Measurements from ENCODE around the gene CCDC149. TPM values are rescaled to one million over a fixed set of nuclear protein-coding genes. Genes with fewer than 3 reads are reported as not detected.

CCDC149 gene
- total RNA-seq, 1 donor from 2014 or later = 10.2 TPM

DNA sequence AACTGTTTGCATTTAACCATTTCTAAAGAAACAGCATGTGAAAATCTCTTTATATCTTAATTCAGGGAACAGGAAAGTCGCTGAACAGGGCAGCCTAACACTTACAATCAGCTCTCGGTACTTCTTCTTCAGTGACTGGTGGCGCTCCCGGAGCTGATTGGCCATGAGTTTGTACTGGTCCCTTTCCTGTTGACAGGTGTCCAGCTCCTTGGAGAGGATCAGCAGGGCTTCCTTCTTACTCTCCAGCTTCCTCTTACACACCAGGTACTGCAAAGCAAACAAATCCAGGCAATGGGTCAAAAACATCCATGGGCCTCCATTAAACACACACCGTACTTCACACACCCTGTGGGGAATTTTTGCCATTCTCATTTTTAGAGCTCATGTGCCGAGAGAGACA is 36.4 kb downstream of the CCDC149 start:
- Histone ChIP-seq H3K79me2 (ENCODE audit: insufficient read depth, low read length) (no peaks in the 10 kb centered on the region), H3K4me1 (ENCODE audit: insufficient read depth, low read length) (no peaks in the 10 kb centered on the region), H3K27ac (ENCODE audit: low read depth, low read length) (no peak overlapping the region), H2AFZ (ENCODE audit: low read depth, low read length) (no peak overlapping the region), H3K9ac (ENCODE audit: low read length) (no peak overlapping the region), H3K27me3 (ENCODE audit: insufficient read depth, low read length) (no peaks in the 10 kb centered on the region), H3K4me2 (ENCODE audit: low read length) (no peak overlapping the region), H3K9me3 (ENCODE audit: insufficient read depth, low read depth, low read length) (no peaks in the 10 kb centered on the region), H4K20me1 (ENCODE audit: insufficient read depth, low read length) (peaks cover 7% of the 10 kb centered on the region), H3K36me3 (ENCODE audit: insufficient read depth, low read length) (peaks cover 4% of the 10 kb centered on the region), H3K4me3 (ENCODE audit: insufficient read depth, low read depth, low read length) (no peak overlapping the region)
- Mint-ChIP-seq H3K9me3 (ENCODE audit: unreplicated experiment) (no peaks in the 10 kb centered on the region), H3K4me1 (ENCODE audit: low read depth, unreplicated experiment) (peaks cover 1% of the 10 kb centered on the region), H3K36me3 (ENCODE audit: low read depth, unreplicated experiment) (peaks cover 19% of the 10 kb centered on the region), H3K27ac (ENCODE audit: unreplicated experiment) (no peak overlapping the region), H3K4me3 (ENCODE audit: unreplicated experiment) (no peak overlapping the region), H3K27me3 (ENCODE audit: low read depth, unreplicated experiment) (no peaks in the 10 kb centered on the region)
- TF ChIP-seq, protein P1, sequence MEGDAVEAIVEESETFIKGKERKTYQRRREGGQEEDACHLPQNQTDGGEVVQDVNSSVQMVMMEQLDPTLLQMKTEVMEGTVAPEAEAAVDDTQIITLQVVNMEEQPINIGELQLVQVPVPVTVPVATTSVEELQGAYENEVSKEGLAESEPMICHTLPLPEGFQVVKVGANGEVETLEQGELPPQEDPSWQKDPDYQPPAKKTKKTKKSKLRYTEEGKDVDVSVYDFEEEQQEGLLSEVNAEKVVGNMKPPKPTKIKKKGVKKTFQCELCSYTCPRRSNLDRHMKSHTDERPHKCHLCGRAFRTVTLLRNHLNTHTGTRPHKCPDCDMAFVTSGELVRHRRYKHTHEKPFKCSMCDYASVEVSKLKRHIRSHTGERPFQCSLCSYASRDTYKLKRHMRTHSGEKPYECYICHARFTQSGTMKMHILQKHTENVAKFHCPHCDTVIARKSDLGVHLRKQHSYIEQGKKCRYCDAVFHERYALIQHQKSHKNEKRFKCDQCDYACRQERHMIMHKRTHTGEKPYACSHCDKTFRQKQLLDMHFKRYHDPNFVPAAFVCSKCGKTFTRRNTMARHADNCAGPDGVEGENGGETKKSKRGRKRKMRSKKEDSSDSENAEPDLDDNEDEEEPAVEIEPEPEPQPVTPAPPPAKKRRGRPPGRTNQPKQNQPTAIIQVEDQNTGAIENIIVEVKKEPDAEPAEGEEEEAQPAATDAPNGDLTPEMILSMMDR (IDR thresholded peaks at IDR 0.05; ENCODE audit: insufficient read depth, low read depth, low read length) = no peak
- TF ChIP-seq EZH2 (IDR thresholded peaks at IDR 0.05; ENCODE audit: insufficient read depth, low read length) = no peak
- no peak for FAIRE-seq
- DNase-seq (ENCODE audit: low read depth) = no peak

DNA sequence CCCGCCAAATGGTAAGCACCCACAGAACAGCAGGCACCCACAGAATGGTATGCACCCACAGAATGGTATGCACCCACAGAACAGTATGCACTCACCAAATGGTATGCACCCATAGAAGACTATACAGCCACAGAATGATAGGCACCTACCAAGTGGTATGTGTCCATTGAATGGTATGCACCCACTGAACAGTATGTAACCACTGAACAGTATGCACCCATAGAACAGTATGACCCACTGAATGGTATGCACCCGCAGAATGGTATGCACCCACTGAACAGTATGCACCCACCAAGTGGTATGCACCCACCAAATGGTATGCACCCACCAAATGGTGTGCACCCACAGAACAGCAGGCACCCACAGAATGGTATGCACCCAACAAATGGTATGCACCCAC is 40.1 kb downstream of the CCDC149 start:
- no peaks in the 10 kb centered on the region for H3K79me2 ChIP-seq (ENCODE audit: insufficient read depth, low read length)
- H3K9me3 Mint-ChIP-seq (ENCODE audit: unreplicated experiment) = no peaks in the 10 kb centered on the region
- DNase-seq (ENCODE audit: low read depth) = no peak
- H3K27me3 ChIP-seq (ENCODE audit: insufficient read depth, low read length) = no peaks in the 10 kb centered on the region
- H3K4me3 Mint-ChIP-seq (ENCODE audit: unreplicated experiment) = no peak overlapping the region
- H3K4me2 ChIP-seq (ENCODE audit: low read length) = no peak overlapping the region
- H3K27me3 Mint-ChIP-seq (ENCODE audit: low read depth, unreplicated experiment) = no peaks in the 10 kb centered on the region
- H3K4me3 ChIP-seq (ENCODE audit: insufficient read depth, low read depth, low read length) = no peak overlapping the region
- no peak overlapping the region for H3K27ac ChIP-seq (ENCODE audit: low read depth, low read length)
- H3K4me1 ChIP-seq (ENCODE audit: insufficient read depth, low read length) = no peaks in the 10 kb centered on the region
- peaks cover 24% of the 10 kb centered on the region for H3K36me3 Mint-ChIP-seq (ENCODE audit: low read depth, unreplicated experiment)
- no peak overlapping the region for H2AFZ ChIP-seq (ENCODE audit: low read depth, low read length)
- H3K9me3 ChIP-seq (ENCODE audit: insufficient read depth, low read depth, low read length) = no peaks in the 10 kb centered on the region
- peaks cover 7% of the 10 kb centered on the region for H4K20me1 ChIP-seq (ENCODE audit: insufficient read depth, low read length)
- peaks cover 4% of the 10 kb centered on the region for H3K36me3 ChIP-seq (ENCODE audit: insufficient read depth, low read length)
- no peak for FAIRE-seq
- H3K27ac Mint-ChIP-seq (ENCODE audit: unreplicated experiment) = no peak overlapping the region
- H3K9ac ChIP-seq (ENCODE audit: low read length) = no peak overlapping the region
- TF ChIP-seq, protein P1 (IDR thresholded peaks at IDR 0.05; ENCODE audit: insufficient read depth, low read depth, low read length) = no peak
- no peak for TF ChIP-seq EZH2 (IDR thresholded peaks at IDR 0.05; ENCODE audit: insufficient read depth, low read length)
- H3K4me1 Mint-ChIP-seq (ENCODE audit: low read depth, unreplicated experiment) = peaks cover 1% of the 10 kb centered on the region

DNA sequence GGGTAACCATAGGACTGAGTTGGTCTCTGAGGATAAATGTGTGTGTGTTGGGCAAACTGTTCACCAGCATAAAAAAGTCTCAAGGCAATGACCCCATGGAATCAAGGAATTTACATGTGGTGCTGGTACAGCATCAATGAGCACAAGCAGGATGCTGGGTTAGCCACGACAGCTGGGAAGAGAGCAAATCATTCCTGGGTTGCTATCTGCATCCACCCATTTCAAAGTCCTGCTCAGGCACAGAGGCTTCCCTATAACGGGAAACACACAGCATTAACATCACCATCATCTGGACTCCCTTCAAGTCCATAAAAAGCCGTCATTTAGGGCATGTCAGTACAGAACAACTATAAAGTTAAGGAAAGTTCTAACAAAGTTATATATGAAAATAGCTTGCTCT is 41.6 kb downstream of the CCDC149 start:
- Mint-ChIP-seq H3K27me3 (ENCODE audit: low read depth, unreplicated experiment) (no peaks in the 10 kb centered on the region), H3K36me3 (ENCODE audit: low read depth, unreplicated experiment) (peaks cover 26% of the 10 kb centered on the region), H3K4me1 (ENCODE audit: low read depth, unreplicated experiment) (peaks cover 1% of the 10 kb centered on the region), H3K9me3 (ENCODE audit: unreplicated experiment) (no peaks in the 10 kb centered on the region), H3K27ac (ENCODE audit: unreplicated experiment) (no peak overlapping the region), H3K4me3 (ENCODE audit: unreplicated experiment) (no peak overlapping the region)
- DNase-seq (ENCODE audit: low read depth) (no peak), FAIRE-seq (no peak)
- H3K79me2 ChIP-seq (ENCODE audit: insufficient read depth, low read length) = no peaks in the 10 kb centered on the region
- no peak overlapping the region for H3K4me3 ChIP-seq (ENCODE audit: insufficient read depth, low read depth, low read length)
- H3K27ac ChIP-seq (ENCODE audit: low read depth, low read length) = no peak overlapping the region
- H3K9me3 ChIP-seq (ENCODE audit: insufficient read depth, low read depth, low read length) = no peaks in the 10 kb centered on the region
- H3K4me2 ChIP-seq (ENCODE audit: low read length) = no peak overlapping the region
- H3K9ac ChIP-seq (ENCODE audit: low read length) = no peak overlapping the region
- TF ChIP-seq EZH2 (IDR thresholded peaks at IDR 0.05; ENCODE audit: insufficient read depth, low read length) = no peak
- TF ChIP-seq, protein P1 (IDR thresholded peaks at IDR 0.05; ENCODE audit: insufficient read depth, low read depth, low read length) = no peak
- H2AFZ ChIP-seq (ENCODE audit: low read depth, low read length) = no peak overlapping the region
- peaks cover 7% of the 10 kb centered on the region for H4K20me1 ChIP-seq (ENCODE audit: insufficient read depth, low read length)
- H3K27me3 ChIP-seq (ENCODE audit: insufficient read depth, low read length) = no peaks in the 10 kb centered on the region
- H3K36me3 ChIP-seq (ENCODE audit: insufficient read depth, low read length) = peaks cover 4% of the 10 kb centered on the region
- no peaks in the 10 kb centered on the region for H3K4me1 ChIP-seq (ENCODE audit: insufficient read depth, low read length)

Data from astrocyte (in vitro differentiated cells and primary cell).